Measurements from ENCODE around the gene SEL1L2. TPM values are rescaled to one million over a fixed set of nuclear protein-coding genes. Genes with fewer than 3 reads are reported as not detected.

The SEL1L2 gene
- total RNA-seq, 1 donor from 2014 or later, result 1.4 TPM

DNA sequence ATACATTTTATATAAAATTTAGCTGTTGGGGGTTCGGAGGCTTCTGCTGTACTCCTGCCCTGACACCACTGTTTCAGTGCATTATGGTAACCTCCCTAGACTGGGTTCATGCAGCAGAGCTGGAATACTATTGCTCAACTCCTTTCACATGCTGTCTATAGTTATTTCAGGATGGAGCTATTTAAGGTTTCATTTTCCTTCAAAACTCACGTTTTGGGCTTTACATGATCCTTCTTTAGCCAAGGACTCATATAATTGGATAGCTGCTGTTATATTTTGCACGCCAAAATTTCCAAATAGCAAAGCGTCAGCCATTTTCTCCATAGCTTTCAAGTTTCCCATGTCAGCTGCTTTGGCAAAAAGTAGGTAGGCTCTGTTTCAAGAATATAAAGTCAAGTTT, 76.8 kb downstream of the SEL1L2 start:
- no peak overlapping the region for H3K27ac ChIP-seq (replicated peaks)
- H3K9me3 ChIP-seq (replicated peaks), result no peaks in the 10 kb centered on the region
- no peak for DNase-seq
- no peaks in the 10 kb centered on the region for H3K27me3 ChIP-seq (ENCODE audit: low read depth)
- no peak overlapping the region for H3K4me3 ChIP-seq
- H3K4me1 ChIP-seq, result no peaks in the 10 kb centered on the region
- H3K36me3 ChIP-seq, result no peaks in the 10 kb centered on the region
- intact Hi-C loops (cut with micrococcal nuclease), result no loop called here
- TF ChIP-seq, protein P1, sequence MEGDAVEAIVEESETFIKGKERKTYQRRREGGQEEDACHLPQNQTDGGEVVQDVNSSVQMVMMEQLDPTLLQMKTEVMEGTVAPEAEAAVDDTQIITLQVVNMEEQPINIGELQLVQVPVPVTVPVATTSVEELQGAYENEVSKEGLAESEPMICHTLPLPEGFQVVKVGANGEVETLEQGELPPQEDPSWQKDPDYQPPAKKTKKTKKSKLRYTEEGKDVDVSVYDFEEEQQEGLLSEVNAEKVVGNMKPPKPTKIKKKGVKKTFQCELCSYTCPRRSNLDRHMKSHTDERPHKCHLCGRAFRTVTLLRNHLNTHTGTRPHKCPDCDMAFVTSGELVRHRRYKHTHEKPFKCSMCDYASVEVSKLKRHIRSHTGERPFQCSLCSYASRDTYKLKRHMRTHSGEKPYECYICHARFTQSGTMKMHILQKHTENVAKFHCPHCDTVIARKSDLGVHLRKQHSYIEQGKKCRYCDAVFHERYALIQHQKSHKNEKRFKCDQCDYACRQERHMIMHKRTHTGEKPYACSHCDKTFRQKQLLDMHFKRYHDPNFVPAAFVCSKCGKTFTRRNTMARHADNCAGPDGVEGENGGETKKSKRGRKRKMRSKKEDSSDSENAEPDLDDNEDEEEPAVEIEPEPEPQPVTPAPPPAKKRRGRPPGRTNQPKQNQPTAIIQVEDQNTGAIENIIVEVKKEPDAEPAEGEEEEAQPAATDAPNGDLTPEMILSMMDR (IDR thresholded peaks at IDR 0.05; ENCODE audit: borderline replicate concordance), result no peak

GRCh38 chr20:13913131-13913530, 77.3 kb downstream of the SEL1L2 start:
- intact Hi-C loops (cut with micrococcal nuclease), result no loop called here
- no peaks in the 10 kb centered on the region for H3K27me3 ChIP-seq (ENCODE audit: low read depth)

GRCh38 chr20:13910492-13910891, 79.9 kb downstream of the SEL1L2 start:
- intact Hi-C loops (cut with micrococcal nuclease), result no loop called here
- Histone ChIP-seq H3K36me3 (no peaks in the 10 kb centered on the region), H3K27me3 (ENCODE audit: low read depth) (no peaks in the 10 kb centered on the region), H3K4me1 (no peaks in the 10 kb centered on the region), H3K9me3 (replicated peaks) (no peaks in the 10 kb centered on the region), H3K27ac (replicated peaks) (no peak overlapping the region), H3K4me3 (no peak overlapping the region)
- DNase-seq, result no peak
- TF ChIP-seq, protein P1 (IDR thresholded peaks at IDR 0.05; ENCODE audit: borderline replicate concordance), result no peak

More at GRCh38 chr20:13913131-13913530, 77.3 kb downstream of the SEL1L2 start:
- Histone ChIP-seq H3K4me1 (no peaks in the 10 kb centered on the region), H3K9me3 (replicated peaks) (no peaks in the 10 kb centered on the region), H3K36me3 (no peaks in the 10 kb centered on the region), H3K4me3 (no peak overlapping the region), H3K27ac (replicated peaks) (no peak overlapping the region)
- DNase-seq, result no peak
- TF ChIP-seq, protein P1 (IDR thresholded peaks at IDR 0.05; ENCODE audit: borderline replicate concordance), result no peak

- Histone ChIP-seq H3K4me3 (no peak overlapping the region), H3K27me3 (ENCODE audit: low read depth) (no peaks in the 10 kb centered on the region), H3K36me3 (no peaks in the 10 kb centered on the region), H3K27ac (replicated peaks) (no peak overlapping the region), H3K4me1 (no peaks in the 10 kb centered on the region), H3K9me3 (replicated peaks) (no peaks in the 10 kb centered on the region)
- TF ChIP-seq, protein P1 (IDR thresholded peaks at IDR 0.05; ENCODE audit: borderline replicate concordance), result no peak
- intact Hi-C loops (cut with micrococcal nuclease), result no loop called here
- DNase-seq, result no peak
These were observed 81.3 kb downstream of the SEL1L2 start for GRCh38 chr20:13909067-13909466.

DNA sequence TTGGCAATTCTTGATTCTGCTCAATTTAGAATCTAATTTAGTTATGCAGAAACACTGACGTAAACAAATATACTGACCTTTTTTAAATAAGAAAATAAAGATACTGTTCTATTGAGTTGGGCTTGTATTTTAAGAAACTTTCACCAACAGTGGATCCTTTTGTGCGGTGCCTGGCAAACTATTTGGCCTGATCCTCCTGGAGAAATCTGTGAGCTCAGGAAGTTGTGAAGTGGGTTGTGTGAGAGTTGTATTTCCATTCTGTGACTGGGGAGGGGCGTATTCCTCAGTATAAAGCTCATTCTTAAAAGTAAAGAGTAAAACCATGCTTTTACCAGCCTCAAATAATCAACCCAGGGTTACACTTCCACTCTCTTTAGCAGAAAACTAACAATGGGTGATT, 85.6 kb downstream of the SEL1L2 start:
- Histone ChIP-seq H3K27me3 (ENCODE audit: low read depth) (no peaks in the 10 kb centered on the region), H3K36me3 (no peaks in the 10 kb centered on the region), H3K4me1 (no peaks in the 10 kb centered on the region), H3K9me3 (replicated peaks) (no peaks in the 10 kb centered on the region), H3K27ac (replicated peaks) (no peak overlapping the region), H3K4me3 (no peak overlapping the region)
- DNase-seq, result no peak
- intact Hi-C loops (cut with micrococcal nuclease), result no loop called here
- TF ChIP-seq, protein P1 (IDR thresholded peaks at IDR 0.05; ENCODE audit: borderline replicate concordance), result no peak

DNA sequence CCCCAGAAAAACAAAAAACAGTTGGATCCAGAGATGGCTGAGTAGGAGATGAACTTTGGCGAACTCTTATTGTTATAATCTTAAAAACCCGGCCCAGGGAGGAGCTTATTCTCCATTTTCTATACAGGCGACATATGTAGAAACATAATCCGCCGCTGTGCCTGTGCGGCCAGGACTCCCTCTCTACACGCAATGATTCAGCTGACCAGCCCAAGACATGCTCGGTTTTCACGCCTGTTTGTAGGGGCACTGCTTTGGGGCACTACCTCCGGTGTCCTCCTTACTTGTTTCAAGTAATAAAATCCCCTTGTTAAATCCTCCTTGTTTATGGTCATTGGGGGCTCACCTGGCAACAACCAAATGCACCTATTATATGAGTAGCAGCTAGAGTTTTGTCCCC, 89.9 kb downstream of the SEL1L2 start:
- Histone ChIP-seq H3K4me3 (no peak overlapping the region), H3K36me3 (no peaks in the 10 kb centered on the region), H3K27ac (replicated peaks) (no peak overlapping the region), H3K4me1 (no peaks in the 10 kb centered on the region), H3K9me3 (replicated peaks) (no peaks in the 10 kb centered on the region), H3K27me3 (ENCODE audit: low read depth) (no peaks in the 10 kb centered on the region)
- TF ChIP-seq, protein P1 (IDR thresholded peaks at IDR 0.05; ENCODE audit: borderline replicate concordance), result no peak
- intact Hi-C loops (cut with micrococcal nuclease), result no loop called here
- no peak for DNase-seq

Measured in left ventricle myocardium inferior (tissue), 1 donor.